Measurements from ENCODE around the gene PPP2R2B.

Gene PPP2R2B

GRCh38 chr5:146540414-146540813, 338.1 kb downstream of the PPP2R2B start:
- H3K27me3 Mint-ChIP-seq: peaks cover 2% of the 10 kb centered on the region

GRCh38 chr5:146539973-146540372, 338.6 kb downstream of the PPP2R2B start:
- no peak overlapping the region for H3K27ac Mint-ChIP-seq
- no peaks in the 10 kb centered on the region for H3K36me3 Mint-ChIP-seq
- H3K4me1 Mint-ChIP-seq (ENCODE audit: low read depth): no peaks in the 10 kb centered on the region
- H3K27me3 Mint-ChIP-seq: peaks cover 2% of the 10 kb centered on the region
- H3K9me3 Mint-ChIP-seq (ENCODE audit: low read depth): no peaks in the 10 kb centered on the region
- no peak overlapping the region for H3K4me3 Mint-ChIP-seq

More at GRCh38 chr5:146540414-146540813, 338.1 kb downstream of the PPP2R2B start:
- Mint-ChIP-seq H3K36me3 (no peaks in the 10 kb centered on the region), H3K9me3 (ENCODE audit: low read depth) (no peaks in the 10 kb centered on the region), H3K4me1 (ENCODE audit: low read depth) (no peaks in the 10 kb centered on the region), H3K27ac (no peak overlapping the region), H3K4me3 (no peak overlapping the region)

- Mint-ChIP-seq H3K36me3 (no peaks in the 10 kb centered on the region), H3K27me3 (peaks cover 2% of the 10 kb centered on the region), H3K4me1 (ENCODE audit: low read depth) (peaks cover under 1% of the 10 kb centered on the region), H3K4me3 (no peak overlapping the region), H3K27ac (no peak overlapping the region), H3K9me3 (ENCODE audit: low read depth) (no peaks in the 10 kb centered on the region)
Observed at GRCh38 chr5:146538432-146538831, 340.1 kb downstream of the PPP2R2B start.

- no peaks in the 10 kb centered on the region for H3K36me3 Mint-ChIP-seq
- no peaks in the 10 kb centered on the region for H3K9me3 Mint-ChIP-seq (ENCODE audit: low read depth)
- H3K4me3 Mint-ChIP-seq: no peak overlapping the region
- H3K4me1 Mint-ChIP-seq (ENCODE audit: low read depth): peaks cover 3% of the 10 kb centered on the region
- no peaks in the 10 kb centered on the region for H3K27me3 Mint-ChIP-seq
- H3K27ac Mint-ChIP-seq: no peak overlapping the region
Observed at GRCh38 chr5:146533882-146534281, 344.7 kb downstream of the PPP2R2B start.

GRCh38 chr5:146533260-146533857, 345.2 kb downstream of the PPP2R2B start:
- no peak overlapping the region for H3K27ac Mint-ChIP-seq
- peaks cover under 1% of the 10 kb centered on the region for H3K27me3 Mint-ChIP-seq
- no peaks in the 10 kb centered on the region for H3K36me3 Mint-ChIP-seq
- H3K4me1 Mint-ChIP-seq (ENCODE audit: low read depth): peaks cover 3% of the 10 kb centered on the region
- no peak overlapping the region for H3K4me3 Mint-ChIP-seq
- no peaks in the 10 kb centered on the region for H3K9me3 Mint-ChIP-seq (ENCODE audit: low read depth)
